HL-60 (cell line): Measurements from ENCODE around the gene APOC1.

Source experiments
- CTCF ChIP-seq: IDR thresholded peaks from one replicate; pipeline ENCODE4 v1.5.1; 2011; ENCODE audit warnings: low read length, control low read depth, inconsistent platforms; ENCODE audit not compliant: insufficient read depth
- GABPA ChIP-seq: IDR thresholded peaks from 2 replicates; pipeline ENCODE4 v1.6.1; 2012; ENCODE audit warnings: low read depth
- POLR2AphosphoS5 ChIP-seq: IDR thresholded peaks from 2 replicates; pipeline ENCODE4 v1.6.1; 2012; ENCODE audit warnings: low read depth
- SPI1 ChIP-seq: IDR thresholded peaks from 2 replicates; pipeline ENCODE4 v1.6.1; 2012; ENCODE audit warnings: low read depth, mild to moderate bottlenecking, borderline replicate concordance
- TF ChIP-seq, protein P1 (sequence below): IDR thresholded peaks from 2 replicates; pipeline ENCODE4 v1.6.1; 2012; ENCODE audit warnings: low read depth; ENCODE audit not compliant: insufficient replicate concordance

DNA sequence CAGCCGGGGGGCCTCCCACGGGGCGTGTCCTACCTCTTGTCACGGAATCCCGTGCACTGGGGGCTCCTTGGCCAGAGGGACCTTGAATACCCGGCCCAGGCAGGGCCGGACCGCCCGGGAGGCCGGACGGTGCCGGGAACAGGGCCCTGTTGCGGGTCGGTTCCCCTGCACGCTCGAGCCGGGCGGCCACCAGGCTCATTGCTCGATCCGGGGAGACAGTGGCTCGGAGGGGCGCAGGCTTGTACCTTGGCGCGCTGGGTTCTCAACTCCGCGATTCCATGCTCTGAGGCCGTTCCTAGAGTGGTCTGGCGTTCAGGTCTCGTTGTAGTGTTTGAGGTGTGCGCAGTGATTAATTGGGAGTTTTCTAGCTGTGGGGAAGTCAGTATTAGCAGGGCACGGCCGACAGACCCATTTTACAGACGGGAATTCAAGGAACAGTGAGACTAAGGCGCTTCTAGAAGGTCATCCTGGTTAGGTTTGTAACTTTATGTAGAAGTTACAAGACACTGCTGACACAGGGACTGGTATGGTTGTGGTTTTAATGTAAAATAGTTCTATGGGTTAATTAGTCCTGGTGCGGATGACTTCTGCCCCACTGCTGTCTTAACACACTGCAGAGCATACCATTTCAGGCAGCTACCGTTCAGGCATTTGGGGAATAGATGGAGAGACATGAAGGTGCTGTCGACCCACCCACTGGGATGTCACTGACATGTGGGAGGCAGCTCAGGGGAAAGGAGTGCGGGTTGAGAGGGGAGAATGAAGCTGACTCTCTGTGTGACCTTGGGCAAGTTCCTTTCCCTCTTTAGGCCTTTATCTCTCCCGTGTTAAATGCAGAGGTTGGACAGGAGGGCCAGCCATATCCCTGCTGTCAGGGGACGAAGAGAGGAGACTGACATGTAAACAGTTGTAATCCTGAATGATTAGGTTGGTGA, 41.4 kb downstream of the APOC1 start:
- TF ChIP-seq CTCF (no peak), POLR2AphosphoS5 (no peak; the same call in 1 of the 2 replicates), SPI1 (no peak), GABPA (no peak)
- TF ChIP-seq, protein P1, sequence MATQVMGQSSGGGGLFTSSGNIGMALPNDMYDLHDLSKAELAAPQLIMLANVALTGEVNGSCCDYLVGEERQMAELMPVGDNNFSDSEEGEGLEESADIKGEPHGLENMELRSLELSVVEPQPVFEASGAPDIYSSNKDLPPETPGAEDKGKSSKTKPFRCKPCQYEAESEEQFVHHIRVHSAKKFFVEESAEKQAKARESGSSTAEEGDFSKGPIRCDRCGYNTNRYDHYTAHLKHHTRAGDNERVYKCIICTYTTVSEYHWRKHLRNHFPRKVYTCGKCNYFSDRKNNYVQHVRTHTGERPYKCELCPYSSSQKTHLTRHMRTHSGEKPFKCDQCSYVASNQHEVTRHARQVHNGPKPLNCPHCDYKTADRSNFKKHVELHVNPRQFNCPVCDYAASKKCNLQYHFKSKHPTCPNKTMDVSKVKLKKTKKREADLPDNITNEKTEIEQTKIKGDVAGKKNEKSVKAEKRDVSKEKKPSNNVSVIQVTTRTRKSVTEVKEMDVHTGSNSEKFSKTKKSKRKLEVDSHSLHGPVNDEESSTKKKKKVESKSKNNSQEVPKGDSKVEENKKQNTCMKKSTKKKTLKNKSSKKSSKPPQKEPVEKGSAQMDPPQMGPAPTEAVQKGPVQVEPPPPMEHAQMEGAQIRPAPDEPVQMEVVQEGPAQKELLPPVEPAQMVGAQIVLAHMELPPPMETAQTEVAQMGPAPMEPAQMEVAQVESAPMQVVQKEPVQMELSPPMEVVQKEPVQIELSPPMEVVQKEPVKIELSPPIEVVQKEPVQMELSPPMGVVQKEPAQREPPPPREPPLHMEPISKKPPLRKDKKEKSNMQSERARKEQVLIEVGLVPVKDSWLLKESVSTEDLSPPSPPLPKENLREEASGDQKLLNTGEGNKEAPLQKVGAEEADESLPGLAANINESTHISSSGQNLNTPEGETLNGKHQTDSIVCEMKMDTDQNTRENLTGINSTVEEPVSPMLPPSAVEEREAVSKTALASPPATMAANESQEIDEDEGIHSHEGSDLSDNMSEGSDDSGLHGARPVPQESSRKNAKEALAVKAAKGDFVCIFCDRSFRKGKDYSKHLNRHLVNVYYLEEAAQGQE: no peak
